H1 (cell line): ENCODE results near the gene MRPS30. TPM values are rescaled to one million over a fixed set of nuclear protein-coding genes. Genes with fewer than 3 reads are reported as not detected.
"Not testable (repeated sequence)": the region's sequence is repeated elsewhere in the genome, so short reads cannot be mapped to it uniquely, and the experiment has no call there.

Experiments used
- CTCF ChIA-PET: fragments of 300-600 bp; sonication (Branson Sonifier 250); formaldehyde crosslinking; loops from one replicate; lab custom pipeline; 2021; ENCODE audit not compliant: partially characterized antibody; lab: Charles Lee
- POLR2A ChIA-PET: fragments of 300-600 bp; sonication (Branson Sonifier 250); formaldehyde crosslinking; loops from one replicate; lab custom pipeline; 2021; ENCODE audit warnings: inconsistent platforms; ENCODE audit not compliant: partially characterized antibody; lab: Charles Lee
- DNase-seq, 2 experiments: peaks; one replicate each; pipeline versions ENCODE4 v3.0.0 to v3.0.0-alpha.2; 2010 to 2022; ENCODE audit warnings: low spot score in 2 of 2, low read depth in 1 of 2, mixed read lengths in 1 of 2
- FAIRE-seq: peaks from 2 replicates; lab custom pipeline; 2011; peaks lifted over from hg19 to GRCh38; lab: Jason Lieb, UNC
- H2AFZ ChIP-seq: 2 replicates; pipeline ENCODE4 v1.8.1; 2012; ENCODE audit warnings: low read length, inconsistent platforms
- H2AK5ac ChIP-seq: 2 replicates; pipeline ENCODE4 v1.6.1; 2013; ENCODE audit warnings: low read depth, low read length
- H2BK120ac ChIP-seq: replicated peaks from 2 replicates; pipeline ENCODE3; 2013; ENCODE audit warnings: low read depth, low read length, inconsistent platforms
- H2BK12ac ChIP-seq: 2 replicates; pipeline ENCODE4 v1.6.1; 2013; ENCODE audit warnings: low read depth, low read length
- H2BK15ac ChIP-seq: 2 replicates; pipeline ENCODE4 v1.6.1; 2013; ENCODE audit warnings: low read length
- H2BK20ac ChIP-seq: 2 replicates; pipeline ENCODE4 v1.6.1; 2013; ENCODE audit warnings: low read length
- H2BK5ac ChIP-seq: 2 replicates; pipeline ENCODE4 v1.6.1; 2013; ENCODE audit warnings: low read depth, low read length
- H3K14ac ChIP-seq: 2 replicates; pipeline ENCODE4 v1.6.1; 2013; ENCODE audit warnings: inconsistent platforms; ENCODE audit not compliant: insufficient read length
- H3K18ac ChIP-seq: 2 replicates; pipeline ENCODE4 v1.6.1; 2013; ENCODE audit warnings: low read length; ENCODE audit errors: extremely low read depth
- H3K23ac ChIP-seq: 2 replicates; pipeline ENCODE4 v1.6.1; 2013; ENCODE audit warnings: inconsistent platforms; ENCODE audit not compliant: insufficient read length
- H3K23me2 ChIP-seq: 2 replicates; pipeline ENCODE4 v1.6.1; 2013; ENCODE audit warnings: low read depth, low read length
- H3K27ac ChIP-seq: 2 replicates; pipeline ENCODE4 v1.6.1; 2011; ENCODE audit warnings: low read depth, low read length, inconsistent platforms
- H3K27me3 ChIP-seq, 4 experiments: replicated peaks in 1 of 4; 1 replicate in 1 of 4; 2 replicates in 3 of 4; pipeline versions ENCODE4 v1.6.1 to v1.8.1; 2011 to 2013; ENCODE audit warnings: low read length in 3 of 4, mild to moderate bottlenecking in 3 of 4, inconsistent platforms in 2 of 4, mixed read lengths in 2 of 4, moderate library complexity in 1 of 4; ENCODE audit not compliant: control insufficient read depth in 3 of 4, insufficient read depth in 3 of 4; ENCODE audit errors: extremely low read depth in 1 of 4
- H3K36me3 ChIP-seq, 4 experiments: 2 replicates each; pipeline versions ENCODE4 v1.6.1 to v1.8.1; 2011 to 2013; ENCODE audit warnings: mild to moderate bottlenecking in 4 of 4, low read length in 3 of 4, moderate library complexity in 2 of 4, control low read depth in 1 of 4, inconsistent platforms in 1 of 4; ENCODE audit not compliant: insufficient read depth in 4 of 4, control insufficient read depth in 2 of 4
- H3K4ac ChIP-seq: replicated peaks from 2 replicates; pipeline ENCODE3; 2013; ENCODE audit warnings: low read length, low read depth, mixed read lengths, inconsistent platforms; ENCODE audit not compliant: insufficient read length
- H3K4me1 ChIP-seq, 4 experiments: replicated peaks in 1 of 4; 1 replicate in 1 of 4; 2 replicates in 3 of 4; pipeline versions ENCODE4 v1.6.1 to v1.8.1; 2011 to 2013; ENCODE audit warnings: low read length in 3 of 4, inconsistent platforms in 2 of 4, mixed read lengths in 1 of 4; ENCODE audit not compliant: insufficient read depth in 4 of 4, control insufficient read depth in 3 of 4
- H3K4me2 ChIP-seq, 2 experiments: 2 replicates each; pipeline versions ENCODE4 v1.6.1 to v1.8.1; 2011 to 2013; ENCODE audit warnings: low read depth in 2 of 2, low read length in 2 of 2, control low read depth in 1 of 2, inconsistent platforms in 1 of 2, mild to moderate bottlenecking in 1 of 2; ENCODE audit not compliant: insufficient read depth in 1 of 2
- H3K4me3 ChIP-seq, 4 experiments: fragments of 200-600, 300-600 bp in 1 of 4; sonication (generic), shearing (Covaris generic), sonication (Bioruptor Twin) in 1 of 4; 2 replicates each; pipeline versions ENCODE4 v1.5.1 to v1.8.1; 2011 to 2016; ENCODE audit warnings: low read length in 4 of 4, low read depth in 3 of 4, control low read depth in 2 of 4, inconsistent platforms in 2 of 4, mild to moderate bottlenecking in 2 of 4, mixed read lengths in 1 of 4, moderate library complexity in 1 of 4; ENCODE audit not compliant: insufficient read depth in 2 of 4; ENCODE audit errors: extremely low read depth in 1 of 4
- H3K56ac ChIP-seq: replicated peaks from 2 replicates; pipeline ENCODE3; 2013; ENCODE audit warnings: low read depth, mild to moderate bottlenecking, mixed read lengths, low read length, inconsistent platforms; ENCODE audit not compliant: insufficient read length
- H3K79me1 ChIP-seq: 2 replicates; pipeline ENCODE4 v1.6.1; 2013; ENCODE audit warnings: low read depth, low read length, control low read depth
- H3K79me2 ChIP-seq, 2 experiments: 2 replicates each; pipeline versions ENCODE4 v1.6.1 to v1.8.1; 2012 to 2013; ENCODE audit warnings: low read length in 2 of 2, mild to moderate bottlenecking in 2 of 2, inconsistent platforms in 1 of 2; ENCODE audit not compliant: insufficient read depth in 2 of 2, control insufficient read depth in 1 of 2
- H3K9ac ChIP-seq, 4 experiments: replicated peaks in 1 of 4; 1 replicate in 1 of 4; 2 replicates in 3 of 4; pipeline versions ENCODE4 v1.6.1 to v1.8.1; 2011 to 2013; ENCODE audit warnings: low read depth in 3 of 4, low read length in 3 of 4, control low read depth in 2 of 4, mild to moderate bottlenecking in 2 of 4, moderate library complexity in 2 of 4, inconsistent platforms in 1 of 4; ENCODE audit errors: extremely low read depth in 1 of 4
- H3K9me3 ChIP-seq, 2 experiments: 2 replicates each; pipeline versions ENCODE4 v1.6.1 to v1.8.1; 2012 to 2013; ENCODE audit warnings: mild to moderate bottlenecking in 2 of 2, moderate library complexity in 2 of 2, control low read depth in 1 of 2, inconsistent platforms in 1 of 2, low read depth in 1 of 2, low read length in 1 of 2, mixed read lengths in 1 of 2; ENCODE audit not compliant: insufficient read depth in 2 of 2
- H4K20me1 ChIP-seq, 2 experiments: replicated peaks in 1 of 2; 2 replicates each; pipeline versions ENCODE3 to v1.8.1; 2011 to 2013; ENCODE audit warnings: inconsistent platforms in 2 of 2, low read length in 2 of 2, mild to moderate bottlenecking in 1 of 2; ENCODE audit not compliant: insufficient read depth in 2 of 2, control insufficient read depth in 1 of 2
- H4K5ac ChIP-seq: 2 replicates; pipeline ENCODE4 v1.6.1; 2013; ENCODE audit warnings: low read length, low read depth, mixed read lengths, inconsistent platforms; ENCODE audit not compliant: insufficient read length
- H4K8ac ChIP-seq: 2 replicates; pipeline ENCODE4 v1.8.0; 2013; ENCODE audit warnings: mild to moderate bottlenecking, moderate library complexity, low read length, inconsistent platforms; ENCODE audit not compliant: insufficient read depth; ENCODE audit errors: extremely low read depth
- H4K91ac ChIP-seq: replicated peaks from 2 replicates; pipeline ENCODE3; 2013; ENCODE audit warnings: low read length, mixed read lengths, inconsistent platforms; ENCODE audit not compliant: insufficient read length
- WGBS, 2 experiments: shearing (Covaris generic) in 1 of 2; methylation state at CpG; one replicate each; pipeline versions ENCODE4 v1.1.6 to v1.1.7; 2013 to 2015; ENCODE audit warnings: low lambda C conversion rate in 2 of 2, mixed read lengths in 2 of 2, inconsistent platforms in 1 of 2, low coverage in 1 of 2, missing lambda C conversion rate in 1 of 2; ENCODE audit not compliant: insufficient replicate concordance in 2 of 2, insufficient coverage in 1 of 2, insufficient read length in 1 of 2; ENCODE audit errors: extremely low coverage in 1 of 2, missing lambda C conversion rate in 1 of 2; 5-methylcytosine and 5-hydroxymethylcytosine counted together
- polyA plus RNA-seq, 7 experiments: library from polyadenylated mRNA; depleted of rRNA in 3 of 7; stranded (reverse) in 5 of 7; unstranded in 2 of 7; fragments of >200 nt in 5 of 7; fragments of 200-250 nt in 2 of 7; gene quantifications; 1 replicate in 5 of 7; 2 replicates in 1 of 7; 4 replicates in 1 of 7; pipeline versions ENCODE4 v1.2.1 to v1.2.3, GENCODE V29; 2011 to 2013; ENCODE audit warnings: missing spikeins in 2 of 7, mixed read lengths in 2 of 7
- total RNA-seq: library from RNA; stranded (reverse); fragmentation: NEBNext Ultra II Directional; extraction: Animal tissue kit (Norgen Biotek cat#: 25700); gene quantifications from 2 replicates; pipeline ENCODE4 v1.2.1, GENCODE V29; 2021

MRPS30 gene
- total and polyA plus RNA-seq, 2 of the 8 experiments (the other 6 are each of a cell fraction or from before 2014, with no cell fraction given): 61.9 to 85.2 TPM

- POLR2A ChIA-PET, DNase-seq, H3K79me1 ChIP-seq, FAIRE-seq, H2BK20ac ChIP-seq, H3K4ac ChIP-seq, H2BK120ac ChIP-seq, H2BK15ac ChIP-seq, H3K4me2 ChIP-seq, H3K9me3 ChIP-seq, H2BK5ac ChIP-seq, H3K4me3 ChIP-seq, H3K23me2 ChIP-seq, H3K27ac ChIP-seq, H3K27me3 ChIP-seq, H4K5ac ChIP-seq, H3K79me2 ChIP-seq, H2AFZ ChIP-seq, H3K56ac ChIP-seq, H4K8ac ChIP-seq, H2BK12ac ChIP-seq, H3K9ac ChIP-seq, H2AK5ac ChIP-seq, H3K23ac ChIP-seq, H3K36me3 ChIP-seq, H3K18ac ChIP-seq, H3K14ac ChIP-seq, H3K4me1 ChIP-seq, H4K91ac ChIP-seq, H4K20me1 ChIP-seq: not testable (repeated sequence)
- WGBS, 2 experiments: 86% methylated on average over 11 of the region's 11 CpGs; no CpG with 5 or more reads in 1 of the 2 experiments
- CTCF ChIA-PET: interaction anchor here (2.0 kb wide), 1 partner anchor 440 kb away, joined by 4 read pairs; no protein-coding TSS in a partner anchor
These were observed 36.4 kb upstream of the MRPS30 start for GRCh38 chr5:44772397-44772796.
